Astrocyte of the cerebellum (primary cell): ENCODE data around the gene TXNDC2.

Experiments
- DNase-seq: peaks from one replicate; pipeline ENCODE4 v3.0.0-alpha.2; 2011; ENCODE audit warnings: low read depth
- H3K4me3 ChIP-seq: 2 replicates; pipeline ENCODE4 v1.5.1; 2011; ENCODE audit warnings: mild to moderate bottlenecking, low read depth, low read length, moderate library complexity
- in situ Hi-C: cut with HindIII; loops from 2 replicates; pipeline ENCODE4 v1.10.0; 2017; ENCODE audit warnings: low sequenced_read_pairs
- TF ChIP-seq, protein P1 (sequence below): IDR thresholded peaks from 2 replicates; pipeline ENCODE4 v1.5.1; 2012; ENCODE audit warnings: low read length, low read depth, moderate library complexity, mild to moderate bottlenecking; ENCODE audit errors: missing control alignments

Gene TXNDC2

GRCh38 chr18:9870431-9871008 is 15.3 kb upstream of the TXNDC2 start:
- in situ Hi-C loops: no loop called here
- DNase-seq: no peak
- H3K4me3 ChIP-seq: no peak overlapping the region
- TF ChIP-seq, protein P1, sequence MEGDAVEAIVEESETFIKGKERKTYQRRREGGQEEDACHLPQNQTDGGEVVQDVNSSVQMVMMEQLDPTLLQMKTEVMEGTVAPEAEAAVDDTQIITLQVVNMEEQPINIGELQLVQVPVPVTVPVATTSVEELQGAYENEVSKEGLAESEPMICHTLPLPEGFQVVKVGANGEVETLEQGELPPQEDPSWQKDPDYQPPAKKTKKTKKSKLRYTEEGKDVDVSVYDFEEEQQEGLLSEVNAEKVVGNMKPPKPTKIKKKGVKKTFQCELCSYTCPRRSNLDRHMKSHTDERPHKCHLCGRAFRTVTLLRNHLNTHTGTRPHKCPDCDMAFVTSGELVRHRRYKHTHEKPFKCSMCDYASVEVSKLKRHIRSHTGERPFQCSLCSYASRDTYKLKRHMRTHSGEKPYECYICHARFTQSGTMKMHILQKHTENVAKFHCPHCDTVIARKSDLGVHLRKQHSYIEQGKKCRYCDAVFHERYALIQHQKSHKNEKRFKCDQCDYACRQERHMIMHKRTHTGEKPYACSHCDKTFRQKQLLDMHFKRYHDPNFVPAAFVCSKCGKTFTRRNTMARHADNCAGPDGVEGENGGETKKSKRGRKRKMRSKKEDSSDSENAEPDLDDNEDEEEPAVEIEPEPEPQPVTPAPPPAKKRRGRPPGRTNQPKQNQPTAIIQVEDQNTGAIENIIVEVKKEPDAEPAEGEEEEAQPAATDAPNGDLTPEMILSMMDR: no peak

DNA sequence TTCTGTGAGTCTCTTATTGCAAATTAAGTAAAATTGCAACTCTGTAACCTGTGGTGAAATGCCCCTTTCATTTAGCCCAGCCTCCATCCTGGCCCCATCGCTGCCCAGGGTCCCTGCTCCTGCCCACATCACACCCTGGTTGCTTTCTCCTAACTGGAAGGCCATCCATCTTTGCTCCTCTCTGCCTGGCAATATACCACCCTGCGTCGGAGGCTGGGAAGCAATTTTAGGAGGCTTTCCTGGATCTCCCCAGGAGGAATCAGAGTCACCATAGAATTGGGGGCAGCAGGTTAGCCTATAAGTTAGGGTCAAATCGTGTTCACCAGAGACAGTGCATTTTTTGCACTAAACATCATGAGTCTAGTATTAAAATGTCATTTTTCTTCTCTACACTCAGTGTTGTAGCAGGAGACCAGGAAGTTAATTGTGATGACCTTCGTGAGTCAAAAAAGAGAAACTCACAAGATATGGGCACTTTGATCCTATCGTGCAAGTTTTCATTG is 14.5 kb upstream of the TXNDC2 start:
- DNase-seq: no peak
- TF ChIP-seq, protein P1: no peak
- in situ Hi-C loops: no loop called here
- no peak overlapping the region for H3K4me3 ChIP-seq

DNA sequence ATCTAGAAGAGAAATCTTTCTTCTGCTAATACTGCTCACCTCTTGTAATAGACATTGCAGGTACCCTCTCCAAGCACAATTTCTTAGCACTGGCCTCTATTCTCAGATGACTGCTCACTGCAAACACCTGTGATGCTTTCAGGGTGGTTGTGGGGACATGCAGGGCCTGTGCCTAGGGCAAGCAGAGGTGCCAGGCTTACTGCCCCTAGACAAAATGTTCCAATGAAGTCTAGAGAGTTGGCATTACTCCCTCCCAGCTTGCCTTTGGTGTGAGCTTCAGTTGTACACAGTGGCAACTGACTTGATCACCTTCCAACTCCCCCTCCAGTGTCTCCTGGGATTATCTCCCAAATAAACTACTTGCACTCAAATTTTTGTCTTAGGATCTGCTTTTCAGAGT is 12.9 kb upstream of the TXNDC2 start:
- in situ Hi-C loops: no loop called here
- no peak overlapping the region for H3K4me3 ChIP-seq
- TF ChIP-seq, protein P1: no peak
- no peak for DNase-seq

DNA sequence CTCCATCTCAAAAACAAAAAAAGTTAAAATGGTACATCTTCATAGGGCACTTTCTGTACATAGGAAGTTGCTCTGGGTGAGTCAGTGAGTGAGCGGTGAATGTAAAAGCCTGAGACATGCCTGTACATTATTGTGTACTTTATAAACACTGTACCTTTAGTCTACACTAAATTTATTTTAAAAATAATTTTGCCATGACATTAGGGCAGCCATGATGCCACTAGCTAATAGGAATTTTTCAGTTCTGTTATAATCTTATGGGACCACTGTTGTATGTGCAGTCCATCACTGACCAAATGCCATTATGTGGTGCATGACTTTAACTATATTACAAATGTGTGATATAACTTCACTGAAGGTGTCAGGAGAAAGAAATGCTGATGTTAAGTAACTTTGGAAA is 11.0 kb upstream of the TXNDC2 start:
- in situ Hi-C loops: no loop called here
- DNase-seq: no peak
- TF ChIP-seq, protein P1: no peak
- no peak overlapping the region for H3K4me3 ChIP-seq

DNA sequence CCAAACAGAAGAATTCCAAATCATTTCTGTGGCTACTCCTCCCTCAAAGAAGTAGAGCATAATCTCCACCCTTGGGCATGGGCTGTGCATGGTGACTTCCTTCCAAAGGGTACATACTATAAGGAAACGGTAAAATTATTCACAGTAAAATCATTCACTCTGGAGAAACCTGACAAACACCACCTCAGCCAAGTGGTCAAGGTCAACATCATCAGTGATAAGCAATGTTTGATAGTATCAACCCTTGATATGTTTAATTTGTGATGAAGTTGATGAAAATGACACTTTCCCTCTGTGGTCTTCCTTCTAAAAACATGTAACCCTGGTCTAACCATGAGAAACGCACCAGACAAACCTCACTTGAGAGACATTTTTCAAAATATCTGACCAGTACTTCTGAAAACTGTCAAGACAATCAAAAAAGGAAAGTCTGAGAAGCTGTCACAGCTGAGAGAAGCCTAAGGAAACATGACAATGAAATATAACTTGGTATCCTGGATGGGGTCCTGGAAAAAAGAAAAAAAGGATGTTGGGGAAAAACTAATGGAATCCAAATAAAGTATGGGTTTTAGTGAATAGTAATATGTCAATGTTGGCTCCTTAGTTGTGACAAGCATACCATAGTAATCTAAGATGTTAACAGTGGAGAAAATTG is 9.4 kb upstream of the TXNDC2 start:
- in situ Hi-C loops: no loop called here
- TF ChIP-seq, protein P1: no peak
- DNase-seq: no peak
- no peak overlapping the region for H3K4me3 ChIP-seq

DNA sequence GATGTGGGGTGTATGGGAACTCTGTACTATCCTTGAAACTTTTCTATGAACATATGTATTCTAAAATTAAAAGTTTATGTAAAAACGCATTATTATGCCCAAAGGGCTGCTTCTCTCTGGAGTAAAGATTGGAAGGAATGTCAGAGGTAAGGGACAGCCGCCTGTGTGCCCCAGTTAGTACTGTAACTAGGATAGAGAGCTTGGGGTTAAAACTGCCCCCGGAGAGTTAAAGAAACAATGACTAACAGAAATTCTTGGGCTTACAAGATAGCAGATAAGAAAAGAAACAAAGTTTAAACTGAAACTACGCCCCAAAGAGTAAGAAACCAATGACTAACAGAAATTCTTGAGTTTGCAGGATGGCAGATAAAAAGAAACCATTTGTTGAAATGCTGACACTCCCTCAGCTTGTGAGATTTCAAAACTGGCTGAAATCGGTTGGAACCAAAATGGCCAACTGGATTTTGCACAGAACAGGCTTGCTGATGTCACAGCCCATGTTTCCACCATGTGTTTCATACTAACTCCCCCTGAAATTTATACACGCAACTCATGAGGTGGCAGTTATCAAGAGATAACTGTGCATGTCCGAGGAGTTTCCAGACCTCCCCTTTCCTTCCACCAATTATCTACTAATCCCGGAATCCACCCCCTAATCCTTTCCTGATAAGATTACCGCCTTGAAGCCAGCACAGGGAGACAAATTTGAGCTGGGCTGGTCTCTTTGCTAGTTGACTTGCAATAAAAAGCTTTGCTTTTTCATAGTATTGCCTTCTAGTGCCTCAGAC is 8.7 kb upstream of the TXNDC2 start:
- DNase-seq: peak; percentile 22
- H3K4me3 ChIP-seq: peak overlapping the region; percentile 8
- TF ChIP-seq, protein P1: no peak
- in situ Hi-C loops: no loop called here
